ENCODE results near the gene OR2A2.

GRCh38 chr7:144144426-144144825, 35.0 kb downstream of the OR2A2 start:
- TF ChIP-seq HDGF (IDR thresholded peaks at IDR 0.05; ENCODE audit: borderline replicate concordance) (no peak), FOXM1 (IDR thresholded peaks at IDR 0.05; ENCODE audit: borderline replicate concordance) (no peak), SUZ12 (IDR thresholded peaks at IDR 0.05) (no peak), TARDBP (IDR thresholded peaks at IDR 0.05) (no peak), BHLHE40 (IDR thresholded peaks at IDR 0.05; ENCODE audit: borderline replicate concordance) (no peak), SP1 (IDR thresholded peaks at IDR 0.05) (no peak), NFRKB (IDR thresholded peaks at IDR 0.05) (no peak), LEF1 (IDR thresholded peaks at IDR 0.05; ENCODE audit: borderline replicate concordance) (no peak), L3MBTL2 (conservative IDR thresholded peaks at IDR 0.05) (no peak), FOXA1 (IDR thresholded peaks at IDR 0.05) (no peak)
- TF ChIP-seq, protein P1, sequence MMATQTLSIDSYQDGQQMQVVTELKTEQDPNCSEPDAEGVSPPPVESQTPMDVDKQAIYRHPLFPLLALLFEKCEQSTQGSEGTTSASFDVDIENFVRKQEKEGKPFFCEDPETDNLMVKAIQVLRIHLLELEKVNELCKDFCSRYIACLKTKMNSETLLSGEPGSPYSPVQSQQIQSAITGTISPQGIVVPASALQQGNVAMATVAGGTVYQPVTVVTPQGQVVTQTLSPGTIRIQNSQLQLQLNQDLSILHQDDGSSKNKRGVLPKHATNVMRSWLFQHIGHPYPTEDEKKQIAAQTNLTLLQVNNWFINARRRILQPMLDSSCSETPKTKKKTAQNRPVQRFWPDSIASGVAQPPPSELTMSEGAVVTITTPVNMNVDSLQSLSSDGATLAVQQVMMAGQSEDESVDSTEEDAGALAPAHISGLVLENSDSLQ (IDR thresholded peaks at IDR 0.05): no peak

All from HEK293T (cell line).